GM18520 (cell line): ENCODE measurements around the gene DTX3L.
A peak's percentile ranks its signal among the peaks of the same experiment; 100 is the strongest.
"Not testable (repeated sequence)": the region's sequence is repeated elsewhere in the genome, so short reads cannot be mapped to it uniquely, and the experiment has no call there.

Experiments
- ATAC-seq: cut with Tn5 transposase; IDR thresholded peaks from one replicate; pipeline ENCODE4 v1.9.1; 2021; ENCODE audit not compliant: unreplicated experiment

DTX3L gene

DNA sequence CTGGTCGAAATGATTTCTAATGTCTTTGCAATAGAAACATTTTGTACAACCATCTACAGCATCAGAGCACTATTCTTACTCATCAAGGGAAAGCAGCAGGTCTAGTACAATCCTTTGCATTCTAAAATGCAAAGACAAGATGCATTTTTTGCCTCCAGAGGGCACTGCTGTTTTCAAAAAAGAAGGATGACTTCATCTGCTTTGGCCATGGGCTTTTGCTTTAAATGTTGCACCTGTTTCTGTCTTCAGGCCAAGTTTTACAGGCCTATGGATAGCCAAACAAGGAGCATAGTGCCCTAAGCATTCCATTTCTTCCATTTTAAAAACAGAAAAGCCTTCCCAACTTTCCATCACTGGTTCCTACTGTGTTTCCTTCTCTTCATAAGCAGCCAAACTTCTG lies 3.5 kb upstream of the DTX3L start:
- ATAC-seq = no peak

DNA sequence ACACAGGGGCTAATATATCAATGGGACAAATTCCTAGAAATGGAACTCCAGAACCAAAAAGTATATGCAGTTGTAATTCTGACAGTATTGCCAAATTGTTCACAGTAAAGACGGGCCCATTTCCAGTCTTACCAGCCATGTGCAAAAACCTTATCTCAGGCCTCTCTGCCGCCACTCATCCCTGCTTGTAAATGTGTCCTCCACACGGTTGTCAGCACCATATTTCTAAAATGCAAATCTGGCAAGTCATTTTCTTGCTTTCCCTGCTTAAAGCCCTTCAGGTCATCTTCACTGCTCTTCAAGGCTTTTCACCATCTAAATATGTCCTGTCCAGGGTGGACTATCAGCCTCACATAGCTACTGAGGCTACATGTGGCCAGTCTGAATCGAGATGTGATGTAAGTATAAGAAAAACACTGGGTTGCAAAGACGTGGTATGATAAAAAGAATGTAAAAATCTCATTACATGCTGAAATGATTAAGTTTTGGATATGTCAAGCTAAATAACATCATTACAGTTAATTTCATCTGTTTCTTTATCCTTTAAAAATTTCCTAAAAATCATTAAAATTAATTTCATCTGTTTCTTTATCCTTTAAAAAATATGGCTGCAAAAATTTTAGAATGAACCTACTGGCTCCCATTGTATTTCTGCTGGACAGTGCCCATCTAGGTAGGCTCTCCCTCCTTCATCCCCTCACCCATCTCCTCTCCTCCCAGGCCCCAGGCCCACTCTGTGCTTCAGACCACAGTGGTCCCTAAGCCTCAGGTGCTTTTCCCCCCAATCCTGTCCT lies 1.0 kb upstream of the DTX3L start:
- ATAC-seq = no peak

- no peak for ATAC-seq
Measured at GRCh38 chr3:122563717-122564025, 467 bp upstream of the DTX3L start.

DNA sequence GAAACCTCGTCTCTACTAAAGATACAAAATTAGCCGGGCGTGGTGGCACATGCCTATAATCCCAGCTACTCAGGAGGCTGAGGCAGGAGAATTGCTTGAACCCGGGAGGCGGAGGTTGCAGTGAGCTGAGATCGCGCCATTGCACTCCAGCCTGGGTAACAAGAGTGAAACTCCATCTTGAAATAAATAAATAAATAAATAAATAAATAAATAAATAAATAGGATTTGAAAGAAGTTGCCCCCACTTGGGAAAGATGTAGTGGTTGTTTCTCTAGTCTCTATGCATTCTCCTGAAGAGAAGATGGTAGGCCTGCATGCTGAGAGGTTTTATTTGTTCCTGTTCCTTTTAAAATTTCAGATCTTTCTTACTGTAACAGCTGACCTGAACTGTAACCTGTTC lies 4.0 kb downstream of the DTX3L start:
- ATAC-seq = not testable (repeated sequence)

- no peak for ATAC-seq
Measured at GRCh38 chr3:122568755-122569154, 4.6 kb downstream of the DTX3L start.

DNA sequence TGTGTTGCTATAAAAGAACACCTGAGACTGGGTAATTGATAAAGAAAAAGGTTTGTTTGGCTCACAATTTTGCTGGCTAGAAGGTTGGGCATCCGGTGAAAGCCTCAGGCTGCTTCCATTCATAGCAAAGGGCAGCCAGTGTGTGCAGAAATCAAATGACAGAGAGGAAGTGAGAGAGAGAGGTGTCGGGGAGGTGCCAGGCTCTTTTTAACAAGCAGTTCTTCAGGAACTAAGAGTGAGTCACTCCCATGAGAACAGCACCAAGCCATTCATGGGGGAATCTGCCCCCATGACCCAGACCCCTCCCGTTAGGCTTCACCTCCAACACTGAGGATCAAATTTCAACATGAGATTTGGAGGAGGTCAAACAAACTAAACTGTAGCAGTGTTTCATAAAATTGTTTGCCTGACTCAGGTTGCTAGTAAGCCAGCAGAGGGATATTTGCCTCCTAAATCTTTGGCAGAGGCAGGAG lies 8.8 kb downstream of the DTX3L start:
- ATAC-seq = no peak

DNA sequence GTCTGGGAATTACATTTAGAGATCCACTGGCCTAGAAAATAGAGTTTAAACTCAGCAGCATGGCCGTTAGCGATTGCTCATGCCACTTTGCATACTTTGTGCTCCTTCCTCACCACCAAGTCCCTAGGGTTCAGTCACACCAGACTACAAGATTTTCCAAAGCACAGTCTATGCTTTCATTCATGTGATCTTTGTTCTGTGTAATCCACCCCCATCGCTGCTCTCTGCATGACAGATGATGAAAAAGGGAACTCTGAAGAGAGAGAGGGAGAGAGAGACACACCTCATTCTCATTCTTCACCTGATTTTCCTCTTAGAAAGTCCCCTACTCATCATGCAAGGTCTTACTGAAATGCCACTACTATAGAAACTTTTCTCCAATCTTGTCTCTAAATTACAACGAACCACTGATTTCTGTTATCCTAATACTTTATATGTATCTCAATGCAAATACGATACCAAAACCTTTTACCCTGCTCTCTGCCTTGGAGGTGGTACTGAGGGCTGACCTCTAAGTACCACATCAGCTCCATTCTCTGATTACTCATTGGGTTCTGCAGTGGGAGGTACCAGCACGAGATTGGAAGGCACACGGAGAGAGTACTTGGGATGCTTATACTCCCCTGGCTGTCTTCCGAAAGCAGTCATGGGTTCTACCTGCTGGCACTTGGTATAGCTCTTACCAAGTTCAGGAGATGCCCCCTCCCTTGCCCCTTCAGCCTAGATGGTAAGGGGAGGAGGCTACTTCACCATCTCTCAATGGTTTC lies 12.2 kb downstream of the DTX3L start:
- peak; percentile 83 for ATAC-seq

- ATAC-seq = no peak
Measured at GRCh38 chr3:122577409-122578031, 13.4 kb downstream of the DTX3L start, which contains the start of gene PARP15. Gene PARP15, plus strand, starts transcription at chr3:122577650. Its CDS starts 18 bp downstream, at chr3:122577668.

GRCh38 chr3:122578069-122578740 lies 14.1 kb downstream of the DTX3L start:
- ATAC-seq = no peak

- ATAC-seq = no peak
Measured at GRCh38 chr3:122580470-122580869, 16.3 kb downstream of the DTX3L start.

DNA sequence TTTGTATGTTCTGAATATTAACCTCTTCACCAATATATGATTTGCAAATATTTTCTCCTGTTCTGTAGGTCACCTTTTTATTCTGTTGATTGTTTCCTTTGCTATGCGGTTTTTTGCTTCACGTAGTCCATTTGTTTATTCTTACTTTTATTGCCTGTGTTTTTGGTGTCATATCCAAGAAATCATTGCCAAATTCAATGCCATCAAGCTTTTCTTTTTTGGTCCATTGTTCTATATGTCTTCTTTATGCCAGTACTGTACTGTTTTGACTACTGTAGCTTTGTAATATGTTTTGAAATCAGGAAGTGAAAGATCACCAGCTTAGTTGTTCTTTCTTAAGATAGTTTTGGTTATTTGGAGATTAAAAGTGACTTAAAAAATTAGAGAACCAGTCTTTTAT lies 17.5 kb downstream of the DTX3L start:
- ATAC-seq = no peak

DNA sequence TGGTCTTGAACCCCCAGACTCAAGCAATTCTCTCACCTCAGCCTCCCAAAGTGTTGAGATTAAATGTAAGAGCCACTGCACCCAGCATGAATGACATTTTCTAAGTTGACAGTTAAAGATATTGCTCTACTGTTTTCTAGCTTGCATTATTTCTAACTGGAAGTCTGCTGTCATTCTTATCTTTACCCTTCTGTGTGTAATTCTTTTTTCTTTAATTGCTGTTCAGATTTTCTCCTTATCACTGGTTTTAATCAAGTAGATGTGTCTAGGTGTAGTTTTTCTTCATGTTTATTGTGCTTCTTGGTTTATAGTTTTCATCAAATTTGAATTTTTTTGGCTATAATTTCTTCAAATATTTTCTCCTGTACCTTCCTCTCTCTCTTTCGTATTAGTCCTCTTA lies 18.3 kb downstream of the DTX3L start:
- no peak for ATAC-seq

DNA sequence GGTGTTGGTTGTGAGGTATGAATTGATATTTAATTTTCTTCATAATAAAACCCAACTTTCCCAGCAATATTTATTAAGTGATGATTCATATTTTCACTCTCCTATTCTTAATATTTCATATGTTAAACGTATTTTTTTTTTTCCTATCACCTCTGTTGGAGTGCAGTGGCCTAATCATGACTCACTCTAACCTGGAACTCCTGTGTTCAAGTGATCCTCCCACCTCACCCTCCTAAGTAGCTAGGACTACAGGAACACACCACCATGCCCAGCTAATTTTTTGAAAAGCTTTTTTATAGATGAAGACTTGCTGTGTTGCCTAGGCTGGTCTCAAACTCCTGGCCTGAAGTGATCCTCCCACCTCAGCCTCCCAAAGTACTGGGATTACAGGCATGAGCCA lies 22.0 kb downstream of the DTX3L start:
- no peak for ATAC-seq

DNA sequence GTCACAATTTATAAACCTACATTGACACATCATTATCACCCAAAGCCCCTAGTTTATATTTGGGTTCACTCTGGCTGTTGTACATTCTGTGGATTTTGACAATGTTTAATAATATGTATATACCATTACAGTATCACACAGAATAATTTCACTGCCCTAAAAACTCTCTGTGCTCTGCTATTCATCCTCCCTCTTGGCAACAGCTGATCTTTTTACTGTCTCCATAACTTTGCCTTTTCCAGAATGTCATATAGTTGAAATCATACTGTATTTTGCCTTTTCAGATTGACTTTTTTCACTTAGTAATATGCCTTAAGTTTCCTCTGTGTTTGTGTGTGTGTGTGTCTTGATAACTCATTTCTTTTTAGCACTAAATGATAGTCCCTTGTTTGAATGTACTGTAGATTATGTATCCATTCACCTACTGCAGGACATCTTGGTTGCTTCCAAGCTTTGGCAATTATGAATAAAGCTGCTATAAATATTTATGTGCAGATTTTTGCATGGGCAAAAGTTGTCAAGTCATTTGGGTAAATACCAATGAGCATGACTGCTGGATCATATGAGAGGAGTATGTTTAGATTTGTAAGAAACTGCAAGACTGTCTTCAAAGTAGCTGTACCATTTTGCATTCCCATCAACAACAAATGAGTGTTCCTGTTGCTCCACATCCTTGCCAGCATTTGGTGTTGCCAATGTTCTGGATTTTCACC lies 22.8 kb downstream of the DTX3L start:
- ATAC-seq = no peak

- no peak for ATAC-seq
Measured at GRCh38 chr3:122587572-122587971, 23.4 kb downstream of the DTX3L start.

DNA sequence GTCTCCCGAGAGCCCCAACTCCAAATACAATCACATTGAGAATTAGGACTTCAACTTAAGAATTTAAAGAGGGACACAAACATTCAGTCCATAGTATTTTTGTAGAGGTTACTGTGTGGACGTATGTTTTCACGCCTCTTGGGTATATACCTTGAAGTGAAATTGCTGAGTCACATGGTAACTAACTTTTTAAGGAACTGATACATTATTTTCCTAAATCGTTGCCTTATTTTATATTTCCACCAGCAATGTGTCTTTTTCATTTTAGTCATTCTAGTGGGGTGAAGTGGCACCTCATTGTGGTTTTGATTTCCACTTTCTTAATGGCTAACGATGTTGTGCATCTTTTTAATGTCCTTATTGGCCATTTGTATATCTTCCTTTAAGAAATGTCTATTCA lies 25.2 kb downstream of the DTX3L start:
- ATAC-seq = peak; percentile 47

DNA sequence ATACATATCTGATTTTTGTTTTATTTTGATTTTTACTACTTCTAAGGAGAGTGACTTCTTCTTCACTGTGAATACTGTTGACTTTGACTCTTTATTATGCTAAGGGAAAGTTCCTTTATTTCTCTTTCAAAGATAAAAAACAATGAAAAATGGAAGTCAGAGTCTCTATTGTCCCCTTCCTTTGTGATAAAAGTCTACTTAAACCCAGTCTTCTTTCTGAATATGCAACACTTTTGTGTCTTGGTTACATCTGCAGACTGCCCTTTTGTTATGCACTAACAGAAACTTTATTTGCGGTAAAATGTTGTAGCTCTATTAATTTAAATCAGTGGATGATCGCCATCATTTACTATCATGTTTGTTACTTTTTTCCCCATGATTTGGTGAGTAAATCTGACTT lies 26.5 kb downstream of the DTX3L start:
- ATAC-seq = no peak

- ATAC-seq = no peak
Measured at GRCh38 chr3:122594025-122594424, 29.9 kb downstream of the DTX3L start.

DNA sequence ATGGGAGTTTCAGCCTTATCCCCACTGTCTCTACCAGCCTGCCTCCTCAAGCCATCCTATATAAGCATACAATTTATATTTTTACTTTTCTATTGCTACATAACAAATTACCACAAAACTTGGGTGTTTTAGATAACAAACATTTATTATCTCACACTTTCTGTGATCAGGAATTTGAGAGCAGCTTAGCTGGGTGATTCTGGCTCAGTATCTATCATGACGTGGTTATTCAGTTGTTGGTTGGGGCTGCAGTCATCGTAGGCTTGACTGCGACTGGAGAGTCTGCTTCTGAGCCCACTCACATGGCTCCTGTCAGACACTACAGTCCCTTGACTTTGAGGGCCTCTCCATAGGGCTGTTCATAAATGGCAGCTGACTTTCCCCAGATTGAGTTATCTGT lies 34.0 kb downstream of the DTX3L start:
- no peak for ATAC-seq

DNA sequence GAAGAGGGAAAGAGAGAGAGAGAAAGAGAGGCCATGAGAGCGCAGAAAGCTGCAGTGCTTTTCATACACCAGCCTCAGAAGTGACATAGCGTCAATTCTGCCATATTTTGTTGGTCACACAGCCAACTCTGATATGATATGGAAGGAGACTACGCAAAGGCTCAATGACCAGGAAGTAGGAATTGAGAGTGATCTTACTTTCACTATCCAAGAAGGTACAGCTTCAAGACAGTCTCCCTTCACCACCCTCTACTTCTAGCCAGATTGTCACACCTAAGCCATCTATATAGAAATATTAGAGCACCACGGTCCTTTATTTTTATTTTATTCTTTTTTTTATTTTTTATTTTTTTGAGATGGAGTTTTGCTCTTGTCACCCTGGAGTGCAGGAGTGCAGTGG lies 34.4 kb downstream of the DTX3L start:
- ATAC-seq = no peak
